HepG2 (cell line): Measurements from ENCODE around the gene ALDH16A1. TPM values are rescaled to one million over a fixed set of nuclear protein-coding genes. Genes with fewer than 3 reads are reported as not detected.

Experiments used
- ELF1 ChIP-seq: sonication (generic); formaldehyde crosslinking; IDR thresholded peaks from 2 replicates; pipeline ENCODE4 v1.4.0; 2020; ENCODE audit warnings: missing genetic modification reagents
- EP300 ChIP-seq, 3 experiments: sonication (generic) in 1 of 3; formaldehyde crosslinking in 1 of 3; IDR thresholded peaks; 2 replicates each; pipeline versions ENCODE4 v1.5.1 to v1.6.1; 2011 to 2020; ENCODE audit warnings: low read depth in 2 of 3, low read length in 2 of 3, borderline replicate concordance in 1 of 3, improper control_type of control experiment in 1 of 3, mild to moderate bottlenecking in 1 of 3, missing genetic modification reagents in 1 of 3, moderate library complexity in 1 of 3
- FOXA3 ChIP-seq: IDR thresholded peaks from 2 replicates; pipeline ENCODE4 v1.6.1; 2016; ENCODE audit warnings: missing genetic modification reagents, missing compliant biosample characterization
- FOXC1 ChIP-seq: sonication (generic); formaldehyde crosslinking; IDR thresholded peaks from 2 replicates; pipeline ENCODE4 v1.8.0; 2022; ENCODE audit warnings: mild to moderate bottlenecking, missing genetic modification reagents, borderline replicate concordance
- HNRNPL ChIP-seq: fragments of 200-400 bp; formaldehyde crosslinking; IDR thresholded peaks from 2 replicates; pipeline ENCODE4 v1.6.1; 2017; ENCODE audit warnings: mild to moderate bottlenecking, low read depth, low read length
- KDM5A ChIP-seq: fragments of 200-600 bp; sonication (generic); IDR thresholded peaks from 2 replicates; pipeline ENCODE4 v1.7.0; 2018; ENCODE audit warnings: antibody characterized with exemption, mild to moderate bottlenecking, low read length, borderline replicate concordance
- REL ChIP-seq: sonication (generic); formaldehyde crosslinking; conservative IDR thresholded peaks from 2 replicates; pipeline ENCODE4 v1.8.0; 2022; ENCODE audit warnings: mild to moderate bottlenecking, missing genetic modification reagents, moderate library complexity
- SRF ChIP-seq: IDR thresholded peaks from 2 replicates; pipeline ENCODE4 v1.6.1; 2011; ENCODE audit warnings: mild to moderate bottlenecking, low read depth, low read length, moderate library complexity
- ZBTB8A ChIP-seq: sonication (generic); formaldehyde crosslinking; IDR thresholded peaks from 2 replicates; pipeline ENCODE4 v1.4.0; 2020; ENCODE audit warnings: mild to moderate bottlenecking, low read depth, missing genetic modification reagents, borderline replicate concordance
- ZNF331 ChIP-seq: sonication (generic); formaldehyde crosslinking; IDR thresholded peaks from 2 replicates; pipeline ENCODE4 v1.4.0; 2020; ENCODE audit warnings: missing genetic modification reagents
- polyA plus RNA-seq, 8 experiments: library from polyadenylated mRNA; depleted of rRNA in 3 of 8; stranded (reverse) in 7 of 8; unstranded in 1 of 8; fragments of >200 nt; fragmentation: Illumina TruSeq in 4 of 8; extraction: Trizol in 4 of 8; gene quantifications; 2 replicates each; pipeline versions ENCODE4 v1.2.1 to v1.2.3, GENCODE V29; 2011 to 2016; ENCODE audit warnings: low read depth in 4 of 8, missing spikeins in 1 of 8, mixed read lengths in 1 of 8; ENCODE audit not compliant: insufficient read depth in 1 of 8
- total RNA-seq, 5 experiments: library from RNA; depleted of rRNA; stranded (reverse); fragments of >200 nt; fragmentation: Illumina TruSeq; extraction: Trizol; gene quantifications; 2 replicates each; pipeline ENCODE4 v1.2.3, GENCODE V29; 2016; ENCODE audit warnings: low read depth in 1 of 5
- TF ChIP-seq, protein P1 (sequence below): IDR thresholded peaks from 2 replicates; pipeline ENCODE4 v1.6.1; 2016
- TF ChIP-seq, protein P2 (sequence below): fragments of 450-650 bp; IDR thresholded peaks from 2 replicates; pipeline ENCODE4 v1.6.1; 2016
- TF ChIP-seq, protein P3 (sequence below): sonication (generic); formaldehyde crosslinking; IDR thresholded peaks from 2 replicates; pipeline ENCODE4 v1.8.0; 2022; ENCODE audit warnings: missing genetic modification reagents, mild to moderate bottlenecking, moderate library complexity, borderline replicate concordance
- TF ChIP-seq, protein P4 (sequence below): sonication (generic); formaldehyde crosslinking; IDR thresholded peaks from 2 replicates; pipeline ENCODE4 v1.8.0; 2022; ENCODE audit warnings: missing genetic modification reagents, mild to moderate bottlenecking, borderline replicate concordance
- TF ChIP-seq, protein P5 (sequence below): sonication (generic); formaldehyde crosslinking; IDR thresholded peaks from 2 replicates; pipeline ENCODE4 v1.5.0; 2020; ENCODE audit warnings: missing genetic modification reagents
- TF ChIP-seq, protein P6 (sequence below): sonication (generic); formaldehyde crosslinking; IDR thresholded peaks from 2 replicates; pipeline ENCODE4 v1.5.0; 2020; ENCODE audit warnings: mild to moderate bottlenecking, missing genetic modification reagents, borderline replicate concordance

ALDH16A1 gene
- total and polyA plus RNA-seq, 2 of the 13 experiments (the other 11 are each of a cell fraction or from before 2014, with no cell fraction given), result 8.4 to 34.9 TPM

DNA sequence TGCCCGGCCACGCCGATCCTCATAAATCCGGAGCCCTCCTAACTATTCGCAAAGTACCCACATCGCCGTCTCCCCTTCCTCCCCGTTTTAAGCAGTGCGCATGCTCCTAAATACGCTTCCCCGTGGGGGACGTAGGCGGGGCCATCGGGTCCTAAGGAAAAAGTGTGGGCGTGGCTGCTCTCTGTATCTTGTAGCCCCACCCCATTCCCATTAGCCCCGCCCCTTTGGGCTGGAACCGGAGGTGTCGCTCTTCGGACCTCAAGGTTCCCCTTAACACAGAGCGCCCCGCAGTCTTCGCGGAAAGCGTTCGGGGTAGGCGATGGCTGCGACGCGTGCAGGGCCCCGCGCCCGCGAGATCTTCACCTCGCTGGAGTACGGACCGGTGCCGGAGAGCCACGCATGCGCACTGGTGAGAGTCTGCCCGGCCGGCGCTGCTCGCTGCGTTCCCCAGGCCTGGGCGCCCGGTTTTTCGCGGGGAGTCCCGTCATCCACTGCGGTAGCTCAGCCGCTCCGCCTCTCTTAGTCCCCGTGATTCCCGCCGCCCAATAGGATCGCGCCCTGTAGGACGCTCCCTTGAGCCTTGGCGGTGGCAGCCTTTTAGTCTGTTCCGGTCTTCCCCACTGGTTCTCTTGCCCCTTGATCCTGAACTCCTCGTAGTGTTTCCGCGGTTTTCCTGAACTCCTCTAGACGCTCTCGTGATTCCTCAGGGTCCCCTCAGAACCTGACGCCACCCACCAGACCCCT, at the start of gene ALDH16A1 (continued):
- TF ChIP-seq, protein P1, sequence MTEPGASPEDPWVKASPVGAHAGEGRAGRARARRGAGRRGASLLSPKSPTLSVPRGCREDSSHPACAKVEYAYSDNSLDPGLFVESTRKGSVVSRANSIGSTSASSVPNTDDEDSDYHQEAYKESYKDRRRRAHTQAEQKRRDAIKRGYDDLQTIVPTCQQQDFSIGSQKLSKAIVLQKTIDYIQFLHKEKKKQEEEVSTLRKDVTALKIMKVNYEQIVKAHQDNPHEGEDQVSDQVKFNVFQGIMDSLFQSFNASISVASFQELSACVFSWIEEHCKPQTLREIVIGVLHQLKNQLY (CRISPR knock-in tag), result 0 out of 2 replicates have a peak, but pooled peaks have one; percentile 28
- TF ChIP-seq, protein P2, sequence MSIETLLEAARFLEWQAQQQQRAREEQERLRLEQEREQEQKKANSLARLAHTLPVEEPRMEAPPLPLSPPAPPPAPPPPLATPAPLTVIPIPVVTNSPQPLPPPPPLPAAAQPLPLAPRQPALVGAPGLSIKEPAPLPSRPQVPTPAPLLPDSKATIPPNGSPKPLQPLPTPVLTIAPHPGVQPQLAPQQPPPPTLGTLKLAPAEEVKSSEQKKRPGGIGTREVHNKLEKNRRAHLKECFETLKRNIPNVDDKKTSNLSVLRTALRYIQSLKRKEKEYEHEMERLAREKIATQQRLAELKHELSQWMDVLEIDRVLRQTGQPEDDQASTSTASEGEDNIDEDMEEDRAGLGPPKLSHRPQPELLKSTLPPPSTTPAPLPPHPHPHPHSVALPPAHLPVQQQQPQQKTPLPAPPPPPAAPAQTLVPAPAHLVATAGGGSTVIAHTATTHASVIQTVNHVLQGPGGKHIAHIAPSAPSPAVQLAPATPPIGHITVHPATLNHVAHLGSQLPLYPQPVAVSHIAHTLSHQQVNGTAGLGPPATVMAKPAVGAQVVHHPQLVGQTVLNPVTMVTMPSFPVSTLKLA, result no peak
- TF ChIP-seq FOXC1 (CRISPR knock-in tag) (peak; percentile 33; the same call in 1 of the 2 replicates), FOXA3 (CRISPR knock-in tag) (0 out of 2 replicates have a peak, but pooled peaks have one; percentile 2), ZBTB8A (CRISPR knock-in tag) (no peak), ZNF331 (no peak; the same call in 1 of the 2 replicates), KDM5A (0 out of 2 replicates have a peak, but pooled peaks have one; percentile 52), EP300 (IDR thresholded peaks at IDR 0.05; ENCODE audit: low read depth in 2 of 2, low read length in 2 of 2) (no peak), EP300 (CRISPR knock-in tag; IDR thresholded peaks at IDR 0.05; ENCODE audit: borderline replicate concordance) (no peak), ELF1 (CRISPR knock-in tag) (peak; percentile 86), HNRNPL (0 out of 2 replicates have a peak, but pooled peaks have one; percentile 33), REL (CRISPR knock-in tag) (no peak), SRF (no peak)
- TF ChIP-seq, protein P3, sequence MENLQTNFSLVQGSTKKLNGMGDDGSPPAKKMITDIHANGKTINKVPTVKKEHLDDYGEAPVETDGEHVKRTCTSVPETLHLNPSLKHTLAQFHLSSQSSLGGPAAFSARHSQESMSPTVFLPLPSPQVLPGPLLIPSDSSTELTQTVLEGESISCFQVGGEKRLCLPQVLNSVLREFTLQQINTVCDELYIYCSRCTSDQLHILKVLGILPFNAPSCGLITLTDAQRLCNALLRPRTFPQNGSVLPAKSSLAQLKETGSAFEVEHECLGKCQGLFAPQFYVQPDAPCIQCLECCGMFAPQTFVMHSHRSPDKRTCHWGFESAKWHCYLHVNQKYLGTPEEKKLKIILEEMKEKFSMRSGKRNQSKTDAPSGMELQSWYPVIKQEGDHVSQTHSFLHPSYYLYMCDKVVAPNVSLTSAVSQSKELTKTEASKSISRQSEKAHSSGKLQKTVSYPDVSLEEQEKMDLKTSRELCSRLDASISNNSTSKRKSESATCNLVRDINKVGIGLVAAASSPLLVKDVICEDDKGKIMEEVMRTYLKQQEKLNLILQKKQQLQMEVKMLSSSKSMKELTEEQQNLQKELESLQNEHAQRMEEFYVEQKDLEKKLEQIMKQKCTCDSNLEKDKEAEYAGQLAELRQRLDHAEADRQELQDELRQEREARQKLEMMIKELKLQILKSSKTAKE (CRISPR knock-in tag), result no peak
- TF ChIP-seq, protein P4, sequence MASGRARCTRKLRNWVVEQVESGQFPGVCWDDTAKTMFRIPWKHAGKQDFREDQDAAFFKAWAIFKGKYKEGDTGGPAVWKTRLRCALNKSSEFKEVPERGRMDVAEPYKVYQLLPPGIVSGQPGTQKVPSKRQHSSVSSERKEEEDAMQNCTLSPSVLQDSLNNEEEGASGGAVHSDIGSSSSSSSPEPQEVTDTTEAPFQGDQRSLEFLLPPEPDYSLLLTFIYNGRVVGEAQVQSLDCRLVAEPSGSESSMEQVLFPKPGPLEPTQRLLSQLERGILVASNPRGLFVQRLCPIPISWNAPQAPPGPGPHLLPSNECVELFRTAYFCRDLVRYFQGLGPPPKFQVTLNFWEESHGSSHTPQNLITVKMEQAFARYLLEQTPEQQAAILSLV (CRISPR knock-in tag), result peak; percentile 79; the same call in 1 of the 2 replicates
- TF ChIP-seq, protein P5, sequence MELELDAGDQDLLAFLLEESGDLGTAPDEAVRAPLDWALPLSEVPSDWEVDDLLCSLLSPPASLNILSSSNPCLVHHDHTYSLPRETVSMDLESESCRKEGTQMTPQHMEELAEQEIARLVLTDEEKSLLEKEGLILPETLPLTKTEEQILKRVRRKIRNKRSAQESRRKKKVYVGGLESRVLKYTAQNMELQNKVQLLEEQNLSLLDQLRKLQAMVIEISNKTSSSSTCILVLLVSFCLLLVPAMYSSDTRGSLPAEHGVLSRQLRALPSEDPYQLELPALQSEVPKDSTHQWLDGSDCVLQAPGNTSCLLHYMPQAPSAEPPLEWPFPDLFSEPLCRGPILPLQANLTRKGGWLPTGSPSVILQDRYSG (CRISPR knock-in tag), result no peak
- TF ChIP-seq, protein P6, sequence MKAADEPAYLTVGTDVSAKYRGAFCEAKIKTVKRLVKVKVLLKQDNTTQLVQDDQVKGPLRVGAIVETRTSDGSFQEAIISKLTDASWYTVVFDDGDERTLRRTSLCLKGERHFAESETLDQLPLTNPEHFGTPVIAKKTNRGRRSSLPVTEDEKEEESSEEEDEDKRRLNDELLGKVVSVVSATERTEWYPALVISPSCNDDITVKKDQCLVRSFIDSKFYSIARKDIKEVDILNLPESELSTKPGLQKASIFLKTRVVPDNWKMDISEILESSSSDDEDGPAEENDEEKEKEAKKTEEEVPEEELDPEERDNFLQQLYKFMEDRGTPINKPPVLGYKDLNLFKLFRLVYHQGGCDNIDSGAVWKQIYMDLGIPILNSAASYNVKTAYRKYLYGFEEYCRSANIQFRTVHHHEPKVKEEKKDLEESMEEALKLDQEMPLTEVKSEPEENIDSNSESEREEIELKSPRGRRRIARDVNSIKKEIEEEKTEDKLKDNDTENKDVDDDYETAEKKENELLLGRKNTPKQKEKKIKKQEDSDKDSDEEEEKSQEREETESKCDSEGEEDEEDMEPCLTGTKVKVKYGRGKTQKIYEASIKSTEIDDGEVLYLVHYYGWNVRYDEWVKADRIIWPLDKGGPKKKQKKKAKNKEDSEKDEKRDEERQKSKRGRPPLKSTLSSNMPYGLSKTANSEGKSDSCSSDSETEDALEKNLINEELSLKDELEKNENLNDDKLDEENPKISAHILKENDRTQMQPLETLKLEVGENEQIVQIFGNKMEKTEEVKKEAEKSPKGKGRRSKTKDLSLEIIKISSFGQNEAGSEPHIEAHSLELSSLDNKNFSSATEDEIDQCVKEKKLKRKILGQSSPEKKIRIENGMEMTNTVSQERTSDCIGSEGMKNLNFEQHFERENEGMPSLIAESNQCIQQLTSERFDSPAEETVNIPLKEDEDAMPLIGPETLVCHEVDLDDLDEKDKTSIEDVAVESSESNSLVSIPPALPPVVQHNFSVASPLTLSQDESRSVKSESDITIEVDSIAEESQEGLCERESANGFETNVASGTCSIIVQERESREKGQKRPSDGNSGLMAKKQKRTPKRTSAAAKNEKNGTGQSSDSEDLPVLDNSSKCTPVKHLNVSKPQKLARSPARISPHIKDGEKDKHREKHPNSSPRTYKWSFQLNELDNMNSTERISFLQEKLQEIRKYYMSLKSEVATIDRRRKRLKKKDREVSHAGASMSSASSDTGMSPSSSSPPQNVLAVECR (CRISPR knock-in tag), result peak; percentile 77; the same call in 1 of the 2 replicates
